NB4 (cell line): ENCODE data around the gene OR1I1.
"Not testable (repeated sequence)": the region's sequence is repeated elsewhere in the genome, so short reads cannot be mapped to it uniquely, and the experiment has no call there.

Experiments
- DNase-seq: peaks from one replicate; pipeline ENCODE4 v3.0.0; 2010; ENCODE audit warnings: low read depth
- H3K4me3 ChIP-seq: one replicate; pipeline ENCODE4 v1.5.1; 2011; ENCODE audit warnings: mild to moderate bottlenecking, low read depth, low read length, moderate library complexity
- MYC ChIP-seq: IDR thresholded peaks from 2 replicates; pipeline ENCODE4 v1.6.1; 2011; ENCODE audit warnings: low read depth, low read length
- POLR2A ChIP-seq: IDR thresholded peaks from 2 replicates; pipeline ENCODE4 v1.6.1; 2011; ENCODE audit warnings: mild to moderate bottlenecking; ENCODE audit not compliant: insufficient read length; ENCODE audit errors: extremely low read depth
- TF ChIP-seq, protein P1 (sequence below): IDR thresholded peaks from 2 replicates; pipeline ENCODE4 v1.6.1; 2011; ENCODE audit warnings: low read depth, low read length
- TF ChIP-seq, protein P2 (sequence below): IDR thresholded peaks from one replicate; pipeline ENCODE4 v1.5.1; 2012; ENCODE audit warnings: low read depth, low read length

Gene OR1I1

DNA sequence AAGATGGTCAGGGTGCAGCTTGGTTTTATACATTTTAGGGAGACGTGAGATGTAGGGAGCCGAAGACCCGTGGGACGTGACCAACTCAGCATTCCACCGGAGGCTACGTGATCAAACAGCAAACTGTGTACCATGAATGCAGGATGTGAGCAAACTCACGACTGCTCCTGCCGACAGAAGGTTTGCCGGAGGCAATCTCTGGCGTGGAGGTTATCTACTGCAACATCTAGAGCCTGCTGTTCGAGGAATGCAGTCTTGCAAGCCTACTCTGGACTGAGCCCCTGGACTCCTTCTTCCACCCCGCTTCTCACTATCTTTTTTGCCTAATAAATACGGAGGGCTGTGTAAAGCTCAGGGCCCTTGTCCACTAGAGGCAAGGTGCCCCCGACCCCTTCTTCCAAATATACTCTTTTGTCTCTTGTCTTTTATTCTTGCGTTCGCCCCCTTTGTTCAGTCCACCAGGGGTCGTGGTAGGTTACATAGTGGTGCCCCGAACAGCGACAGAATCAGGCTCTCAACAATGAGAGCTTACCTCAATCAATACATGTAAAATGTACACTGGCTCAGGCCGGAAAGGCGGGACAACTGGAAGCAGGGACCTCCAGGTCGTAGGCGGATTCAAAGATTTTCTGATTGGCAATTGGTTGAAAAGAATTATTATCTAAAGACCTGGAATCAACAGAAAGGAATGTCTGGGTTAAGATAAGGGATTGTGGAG, 8.9 kb upstream of the OR1I1 start:
- no peak overlapping the region for H3K4me3 ChIP-seq
- no peak for DNase-seq
- no peak for TF ChIP-seq MYC
- TF ChIP-seq, protein P1, sequence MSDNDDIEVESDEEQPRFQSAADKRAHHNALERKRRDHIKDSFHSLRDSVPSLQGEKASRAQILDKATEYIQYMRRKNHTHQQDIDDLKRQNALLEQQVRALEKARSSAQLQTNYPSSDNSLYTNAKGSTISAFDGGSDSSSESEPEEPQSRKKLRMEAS = no peak
- TF ChIP-seq POLR2A = no peak
- TF ChIP-seq, protein P2, sequence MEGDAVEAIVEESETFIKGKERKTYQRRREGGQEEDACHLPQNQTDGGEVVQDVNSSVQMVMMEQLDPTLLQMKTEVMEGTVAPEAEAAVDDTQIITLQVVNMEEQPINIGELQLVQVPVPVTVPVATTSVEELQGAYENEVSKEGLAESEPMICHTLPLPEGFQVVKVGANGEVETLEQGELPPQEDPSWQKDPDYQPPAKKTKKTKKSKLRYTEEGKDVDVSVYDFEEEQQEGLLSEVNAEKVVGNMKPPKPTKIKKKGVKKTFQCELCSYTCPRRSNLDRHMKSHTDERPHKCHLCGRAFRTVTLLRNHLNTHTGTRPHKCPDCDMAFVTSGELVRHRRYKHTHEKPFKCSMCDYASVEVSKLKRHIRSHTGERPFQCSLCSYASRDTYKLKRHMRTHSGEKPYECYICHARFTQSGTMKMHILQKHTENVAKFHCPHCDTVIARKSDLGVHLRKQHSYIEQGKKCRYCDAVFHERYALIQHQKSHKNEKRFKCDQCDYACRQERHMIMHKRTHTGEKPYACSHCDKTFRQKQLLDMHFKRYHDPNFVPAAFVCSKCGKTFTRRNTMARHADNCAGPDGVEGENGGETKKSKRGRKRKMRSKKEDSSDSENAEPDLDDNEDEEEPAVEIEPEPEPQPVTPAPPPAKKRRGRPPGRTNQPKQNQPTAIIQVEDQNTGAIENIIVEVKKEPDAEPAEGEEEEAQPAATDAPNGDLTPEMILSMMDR = no peak

DNA sequence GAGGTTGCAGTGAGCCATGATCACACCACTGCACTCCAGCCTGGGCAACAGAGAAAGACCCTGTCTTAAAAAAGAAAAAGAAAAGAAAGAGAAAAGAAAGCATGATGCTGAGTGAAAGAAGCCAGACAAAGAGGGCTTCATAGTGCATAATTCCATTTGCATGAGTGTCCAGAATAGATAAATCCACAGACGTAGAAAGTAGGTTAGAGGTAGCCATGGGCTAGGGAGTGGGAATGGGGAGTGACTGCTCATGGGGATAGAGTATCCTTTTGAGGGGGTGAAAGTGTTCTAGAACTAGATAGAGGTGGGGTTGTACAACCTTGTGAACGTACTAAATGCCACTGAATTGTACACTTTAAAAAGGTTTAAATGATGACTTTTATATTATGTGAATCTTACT, 7.6 kb upstream of the OR1I1 start:
- H3K4me3 ChIP-seq = no peak overlapping the region
- TF ChIP-seq, protein P2 = no peak
- TF ChIP-seq, protein P1 = no peak
- TF ChIP-seq POLR2A = no peak
- TF ChIP-seq MYC = no peak

DNA sequence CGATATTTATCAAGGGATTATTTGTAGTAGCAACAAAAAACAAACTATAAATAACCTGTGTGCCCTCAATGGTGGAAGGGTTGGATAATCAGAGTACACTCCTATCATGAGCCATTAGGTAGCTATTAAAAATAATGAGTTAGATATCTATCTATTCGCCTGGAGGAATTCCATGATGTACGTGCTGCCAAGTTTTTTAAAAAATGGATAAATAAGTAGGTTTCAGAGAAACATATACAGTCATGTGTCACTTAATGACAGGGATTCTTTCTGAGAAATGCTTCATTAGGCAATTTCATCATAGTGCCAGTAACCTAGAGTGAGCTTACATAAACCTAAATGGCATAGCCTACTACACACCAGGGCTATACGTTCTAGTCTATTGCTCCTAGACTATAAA, 6.2 kb upstream of the OR1I1 start:
- no peak overlapping the region for H3K4me3 ChIP-seq
- TF ChIP-seq, protein P2 = no peak
- TF ChIP-seq, protein P1 = no peak
- no peak for TF ChIP-seq MYC
- DNase-seq = no peak

More for the DNA sequence above, 7.6 kb upstream of the OR1I1 start:
- DNase-seq = no peak

DNA sequence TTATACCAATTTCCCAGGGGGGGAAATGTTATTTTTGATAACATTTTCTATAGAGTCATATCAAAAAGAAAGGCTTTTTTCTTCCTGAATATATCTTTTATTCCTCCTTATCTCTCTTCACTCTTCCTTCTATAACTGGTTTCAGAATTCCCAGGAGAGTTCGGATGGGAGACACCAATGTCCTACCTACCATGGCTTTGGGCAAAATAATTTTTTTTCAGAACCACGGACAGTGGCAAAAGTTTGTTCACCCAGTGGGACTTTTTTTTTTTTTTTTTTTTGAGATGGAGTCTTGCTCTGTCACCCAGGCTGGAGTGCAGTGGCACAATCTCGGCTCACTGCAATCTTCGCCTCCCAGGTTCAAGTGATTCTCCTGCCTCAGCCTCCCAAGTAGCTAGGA, 2.0 kb upstream of the OR1I1 start:
- peak; percentile 13 for DNase-seq
- H3K4me3 ChIP-seq = not testable (repeated sequence)

DNA sequence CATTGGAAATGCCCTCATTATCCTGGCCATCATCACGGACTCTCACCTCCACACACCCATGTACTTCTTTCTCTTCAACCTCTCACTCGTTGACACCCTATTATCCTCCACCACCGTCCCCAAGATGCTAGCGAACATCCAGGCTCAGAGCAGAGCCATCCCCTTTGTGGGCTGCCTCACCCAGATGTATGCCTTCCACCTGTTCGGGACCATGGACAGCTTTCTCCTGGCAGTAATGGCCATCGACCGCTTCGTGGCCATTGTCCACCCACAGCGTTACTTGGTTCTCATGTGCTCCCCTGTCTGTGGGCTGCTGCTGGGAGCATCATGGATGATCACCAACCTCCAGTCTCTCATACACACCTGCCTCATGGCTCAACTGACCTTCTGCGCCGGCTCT, 5.2 kb downstream of the OR1I1 start:
- H3K4me3 ChIP-seq = no peak overlapping the region
- DNase-seq = no peak
- TF ChIP-seq, protein P2 = no peak
- TF ChIP-seq, protein P1 = no peak
- TF ChIP-seq MYC (no peak), POLR2A (no peak)

DNA sequence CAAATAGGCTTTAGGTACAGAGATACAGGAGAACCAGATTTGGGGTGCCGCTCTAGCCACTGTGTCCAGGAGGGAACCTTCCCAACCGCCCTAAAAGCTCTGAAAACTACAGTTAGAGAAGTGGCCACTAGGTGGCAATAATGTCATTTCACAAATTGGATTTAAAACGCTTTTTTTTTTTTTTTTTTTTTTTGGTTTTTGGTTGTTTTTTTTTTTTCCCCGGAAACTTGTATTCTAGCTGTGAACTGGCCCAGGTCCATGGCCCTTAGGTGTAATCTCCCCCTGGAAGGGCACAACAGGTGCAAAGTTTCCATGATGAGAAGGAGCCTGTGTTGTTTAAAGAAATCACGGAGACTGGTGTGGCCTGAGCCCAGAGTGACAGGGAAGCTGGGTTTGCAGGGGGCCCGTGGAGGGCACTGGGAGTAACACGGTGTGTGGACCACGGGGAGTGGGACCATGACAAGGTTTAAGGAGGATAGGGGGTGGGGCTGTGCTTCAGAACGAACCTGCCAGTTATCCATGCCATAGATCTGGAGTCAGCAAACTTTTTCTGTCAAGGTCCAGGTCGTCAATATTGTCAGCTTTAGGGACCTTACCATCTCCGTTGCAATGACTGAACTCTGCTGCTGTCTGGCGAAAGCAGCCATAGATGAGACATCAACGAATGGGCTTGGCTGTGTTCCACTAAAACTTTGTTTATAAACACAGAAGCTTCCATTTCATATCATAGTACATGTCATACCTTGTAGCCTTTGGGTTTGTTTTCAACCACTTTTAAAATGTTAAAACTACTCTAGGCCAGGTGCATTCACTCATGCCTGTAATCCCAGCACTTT, 10.1 kb downstream of the OR1I1 start:
- H3K4me3 ChIP-seq = no peak overlapping the region
- peak; percentile 70 for DNase-seq
- TF ChIP-seq, protein P1 = no peak
- no peak for TF ChIP-seq POLR2A
- TF ChIP-seq, protein P2 = peak; percentile 44
